GM18517 (cell line): ENCODE measurements around the gene ANKRD65.
"Not testable (repeated sequence)": the region's sequence is repeated elsewhere in the genome, so short reads cannot be mapped to it uniquely, and the experiment has no call there.

Source experiments
- ATAC-seq: cut with Tn5 transposase; IDR thresholded peaks from one replicate; pipeline ENCODE4 v1.9.1; 2021; ENCODE audit warnings: mild to moderate bottlenecking, moderate library complexity; ENCODE audit not compliant: unreplicated experiment

The ANKRD65 gene

GRCh38 chr1:1421147-1421906 is at the start of gene ANKRD65:
Gene ANKRD65 (minus strand): TSS chr1:1421276. CDS start chr1:1421005, 271 bp downstream.
- ATAC-seq, result no peak

- ATAC-seq, result not testable (repeated sequence)
These were observed 47.3 kb upstream of the ANKRD65 start for GRCh38 chr1:1468196-1468985.

- ATAC-seq, result no peak
These were observed 42.2 kb upstream of the ANKRD65 start for GRCh38 chr1:1463312-1463711.

GRCh38 chr1:1462318-1462966 is 41.4 kb upstream of the ANKRD65 start:
- no peak for ATAC-seq

- no peak for ATAC-seq
These were observed 40.7 kb upstream of the ANKRD65 start for GRCh38 chr1:1461721-1462317.

- no peak for ATAC-seq
These were observed 39.6 kb upstream of the ANKRD65 start for GRCh38 chr1:1460540-1461130.

GRCh38 chr1:1459711-1460110 is 38.6 kb upstream of the ANKRD65 start:
- not testable (repeated sequence) for ATAC-seq

- not testable (repeated sequence) for ATAC-seq
These were observed 38.1 kb upstream of the ANKRD65 start for GRCh38 chr1:1459156-1459555.

GRCh38 chr1:1456683-1457255 is 35.7 kb upstream of the ANKRD65 start:
- ATAC-seq, result not testable (repeated sequence)

- ATAC-seq, result not testable (repeated sequence)
These were observed 34.9 kb upstream of the ANKRD65 start for GRCh38 chr1:1455934-1456333.

- ATAC-seq, result no peak
These were observed 34.3 kb upstream of the ANKRD65 start for GRCh38 chr1:1455366-1455884.

- ATAC-seq, result not testable (repeated sequence)
These were observed 33.4 kb upstream of the ANKRD65 start for GRCh38 chr1:1454286-1455056.

- ATAC-seq, result no peak
These were observed 31.8 kb upstream of the ANKRD65 start for GRCh38 chr1:1452882-1453281.

- not testable (repeated sequence) for ATAC-seq
These were observed 31.3 kb upstream of the ANKRD65 start for GRCh38 chr1:1452365-1452739.

GRCh38 chr1:1451696-1452364 is 30.8 kb upstream of the ANKRD65 start:
- ATAC-seq, result no peak

GRCh38 chr1:1450616-1451015 is 29.5 kb upstream of the ANKRD65 start:
- ATAC-seq, result not testable (repeated sequence)

GRCh38 chr1:1449099-1449739 is 28.1 kb upstream of the ANKRD65 start, which contains the start of gene ATAD3C:
Gene ATAD3C (plus strand): TSS chr1:1449689. CDS start chr1:1450684, 995 bp downstream.
- no peak for ATAC-seq

- ATAC-seq, result not testable (repeated sequence)
These were observed 25.6 kb upstream of the ANKRD65 start for GRCh38 chr1:1446631-1447030.
